ENCODE measurements around the gene PLEKHD1. TPM values are rescaled to one million over a fixed set of nuclear protein-coding genes. Genes with fewer than 3 reads are reported as not detected.
"Not testable (repeated sequence)": the region's sequence is repeated elsewhere in the genome, so short reads cannot be mapped to it uniquely, and the experiment has no call there.

The PLEKHD1 gene
- total RNA-seq, 1 donor from 2014 or later, result 0.05 TPM

DNA sequence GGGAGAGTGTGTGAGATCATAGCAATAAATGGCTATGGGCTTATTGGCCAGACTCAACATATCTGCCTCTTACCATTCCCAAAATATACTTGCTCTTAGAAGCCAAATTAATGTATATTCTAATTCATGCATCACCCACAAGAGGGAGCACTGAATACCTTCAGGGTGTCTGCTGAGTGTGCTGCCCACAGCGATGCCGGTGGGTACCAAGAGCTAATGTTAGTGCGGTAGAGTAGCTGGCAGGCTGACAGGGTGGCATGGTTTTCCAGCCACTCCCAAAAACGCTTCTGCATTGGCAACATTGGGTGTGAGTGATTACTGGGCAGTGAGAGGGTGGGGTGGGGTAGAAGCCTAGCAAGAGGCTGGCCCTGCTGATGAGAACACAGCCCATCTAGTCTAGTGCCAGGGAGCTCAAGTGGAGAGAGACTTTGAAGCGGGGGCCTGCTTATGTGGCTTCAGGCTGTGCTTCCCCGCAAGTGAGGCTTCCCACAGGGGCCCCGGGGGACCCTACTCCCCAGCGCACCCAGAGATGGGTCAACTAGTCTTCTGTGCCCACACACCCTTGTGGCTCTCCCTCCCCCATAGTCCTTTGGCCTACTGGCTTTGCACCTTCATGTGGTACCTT, 9.2 kb upstream of the PLEKHD1 start:
- no peak for FAIRE-seq

DNA sequence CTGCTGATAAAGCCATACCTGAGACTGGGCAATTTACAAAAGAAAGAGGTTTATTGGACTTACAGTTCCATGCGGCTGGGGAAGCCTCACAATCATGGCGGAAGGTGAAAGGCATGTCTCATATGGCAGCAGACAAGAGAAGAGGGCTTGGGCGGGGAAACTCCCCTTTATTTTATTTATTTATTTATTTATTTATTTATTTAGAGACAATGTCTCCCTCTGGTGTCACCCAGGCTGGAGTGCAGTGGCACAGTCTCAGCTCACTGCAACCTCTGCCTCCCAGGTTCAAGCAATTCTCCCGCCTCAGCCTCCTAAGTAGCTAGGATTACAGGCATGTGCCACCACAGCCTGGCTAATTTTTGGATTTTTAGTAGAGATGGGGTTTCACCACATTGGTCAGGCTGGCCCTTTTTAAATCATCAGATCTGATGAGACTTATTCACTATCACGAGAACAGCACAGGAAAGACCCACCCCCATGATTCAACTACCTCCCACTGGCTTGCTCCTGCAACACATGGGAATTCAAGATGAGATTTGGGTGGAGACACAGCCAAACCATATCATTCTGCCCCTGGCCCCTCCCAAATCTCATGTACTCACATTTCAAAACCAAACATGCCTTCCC, 7.6 kb upstream of the PLEKHD1 start:
- H3K36me3 Mint-ChIP-seq (ENCODE audit: low read depth, unreplicated experiment); H3K4me1 Mint-ChIP-seq (ENCODE audit: low read depth, unreplicated experiment); H3K9me3 ChIP-seq (ENCODE audit: insufficient read depth, low read depth, low read length); H3K4me3 Mint-ChIP-seq (ENCODE audit: unreplicated experiment); FAIRE-seq; H3K27ac Mint-ChIP-seq (ENCODE audit: unreplicated experiment); H3K27ac ChIP-seq (ENCODE audit: low read depth, low read length); H3K79me2 ChIP-seq (ENCODE audit: insufficient read depth, low read length); H2AFZ ChIP-seq (ENCODE audit: low read depth, low read length); H3K9me3 Mint-ChIP-seq (ENCODE audit: unreplicated experiment); H3K4me2 ChIP-seq (ENCODE audit: low read length); H3K36me3 ChIP-seq (ENCODE audit: insufficient read depth, low read length); H4K20me1 ChIP-seq (ENCODE audit: insufficient read depth, low read length); H3K9ac ChIP-seq (ENCODE audit: low read length); H3K4me1 ChIP-seq (ENCODE audit: insufficient read depth, low read length); H3K4me3 ChIP-seq (ENCODE audit: insufficient read depth, low read depth, low read length); DNase-seq (ENCODE audit: low read depth): not testable (repeated sequence)
- H3K27me3 Mint-ChIP-seq (ENCODE audit: low read depth, unreplicated experiment), result peaks cover 47% of the 10 kb centered on the region
- H3K27me3 ChIP-seq (ENCODE audit: insufficient read depth, low read length), result peaks cover 20% of the 10 kb centered on the region

More for the DNA sequence above, 9.2 kb upstream of the PLEKHD1 start:
- no peaks in the 10 kb centered on the region for H3K4me1 ChIP-seq (ENCODE audit: insufficient read depth, low read length)
- H3K36me3 Mint-ChIP-seq (ENCODE audit: low read depth, unreplicated experiment), result peaks cover 11% of the 10 kb centered on the region
- H3K4me3 ChIP-seq (ENCODE audit: insufficient read depth, low read depth, low read length), result no peak overlapping the region
- no peak overlapping the region for H3K9ac ChIP-seq (ENCODE audit: low read length)
- H3K4me2 ChIP-seq (ENCODE audit: low read length), result no peak overlapping the region
- no peaks in the 10 kb centered on the region for H3K36me3 ChIP-seq (ENCODE audit: insufficient read depth, low read length)
- no peaks in the 10 kb centered on the region for H3K79me2 ChIP-seq (ENCODE audit: insufficient read depth, low read length)
- H3K9me3 ChIP-seq (ENCODE audit: insufficient read depth, low read depth, low read length), result no peaks in the 10 kb centered on the region
- DNase-seq (ENCODE audit: low read depth), result no peak
- no peak overlapping the region for H3K4me3 Mint-ChIP-seq (ENCODE audit: unreplicated experiment)
- no peak overlapping the region for H3K27ac ChIP-seq (ENCODE audit: low read depth, low read length)
- peaks cover 14% of the 10 kb centered on the region for H3K27me3 ChIP-seq (ENCODE audit: insufficient read depth, low read length)
- H4K20me1 ChIP-seq (ENCODE audit: insufficient read depth, low read length), result no peaks in the 10 kb centered on the region
- no peak overlapping the region for H3K27ac Mint-ChIP-seq (ENCODE audit: unreplicated experiment)
- no peaks in the 10 kb centered on the region for H3K4me1 Mint-ChIP-seq (ENCODE audit: low read depth, unreplicated experiment)
- H3K27me3 Mint-ChIP-seq (ENCODE audit: low read depth, unreplicated experiment), result peaks cover 39% of the 10 kb centered on the region
- TF ChIP-seq, protein P1, sequence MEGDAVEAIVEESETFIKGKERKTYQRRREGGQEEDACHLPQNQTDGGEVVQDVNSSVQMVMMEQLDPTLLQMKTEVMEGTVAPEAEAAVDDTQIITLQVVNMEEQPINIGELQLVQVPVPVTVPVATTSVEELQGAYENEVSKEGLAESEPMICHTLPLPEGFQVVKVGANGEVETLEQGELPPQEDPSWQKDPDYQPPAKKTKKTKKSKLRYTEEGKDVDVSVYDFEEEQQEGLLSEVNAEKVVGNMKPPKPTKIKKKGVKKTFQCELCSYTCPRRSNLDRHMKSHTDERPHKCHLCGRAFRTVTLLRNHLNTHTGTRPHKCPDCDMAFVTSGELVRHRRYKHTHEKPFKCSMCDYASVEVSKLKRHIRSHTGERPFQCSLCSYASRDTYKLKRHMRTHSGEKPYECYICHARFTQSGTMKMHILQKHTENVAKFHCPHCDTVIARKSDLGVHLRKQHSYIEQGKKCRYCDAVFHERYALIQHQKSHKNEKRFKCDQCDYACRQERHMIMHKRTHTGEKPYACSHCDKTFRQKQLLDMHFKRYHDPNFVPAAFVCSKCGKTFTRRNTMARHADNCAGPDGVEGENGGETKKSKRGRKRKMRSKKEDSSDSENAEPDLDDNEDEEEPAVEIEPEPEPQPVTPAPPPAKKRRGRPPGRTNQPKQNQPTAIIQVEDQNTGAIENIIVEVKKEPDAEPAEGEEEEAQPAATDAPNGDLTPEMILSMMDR (IDR thresholded peaks at IDR 0.05; ENCODE audit: insufficient read depth, low read depth, low read length), result peak; percentile 47
- TF ChIP-seq EZH2 (IDR thresholded peaks at IDR 0.05; ENCODE audit: insufficient read depth, low read length), result no peak
- no peak overlapping the region for H2AFZ ChIP-seq (ENCODE audit: low read depth, low read length)
- peaks cover 9% of the 10 kb centered on the region for H3K9me3 Mint-ChIP-seq (ENCODE audit: unreplicated experiment)

DNA sequence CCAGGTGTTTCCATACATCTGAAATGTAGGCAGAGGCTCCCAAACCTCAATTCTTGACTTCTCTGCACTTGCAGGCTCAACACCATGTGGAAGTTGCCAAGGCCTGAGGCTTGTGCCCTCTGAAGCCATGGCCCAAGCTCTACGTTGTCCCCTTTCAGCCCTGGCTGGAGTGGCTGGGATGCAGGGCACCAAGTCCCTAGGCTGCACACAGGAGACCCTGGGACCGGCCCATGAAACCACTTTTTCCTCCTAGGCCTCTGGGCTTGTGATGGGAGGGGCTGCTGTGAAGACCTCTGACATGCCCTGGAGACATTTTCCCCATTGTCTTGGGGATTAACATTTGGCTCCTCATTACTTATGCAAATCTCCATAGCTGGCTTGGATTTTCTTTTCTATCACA, 6.5 kb upstream of the PLEKHD1 start:
- H3K27ac ChIP-seq (ENCODE audit: low read depth, low read length); H3K36me3 Mint-ChIP-seq (ENCODE audit: low read depth, unreplicated experiment); DNase-seq (ENCODE audit: low read depth); H3K9me3 ChIP-seq (ENCODE audit: insufficient read depth, low read depth, low read length); H3K4me1 Mint-ChIP-seq (ENCODE audit: low read depth, unreplicated experiment); H3K36me3 ChIP-seq (ENCODE audit: insufficient read depth, low read length); H4K20me1 ChIP-seq (ENCODE audit: insufficient read depth, low read length); H3K4me1 ChIP-seq (ENCODE audit: insufficient read depth, low read length); H3K27ac Mint-ChIP-seq (ENCODE audit: unreplicated experiment); FAIRE-seq; H3K9me3 Mint-ChIP-seq (ENCODE audit: unreplicated experiment); H3K4me3 Mint-ChIP-seq (ENCODE audit: unreplicated experiment); H3K4me2 ChIP-seq (ENCODE audit: low read length); H3K9ac ChIP-seq (ENCODE audit: low read length); H2AFZ ChIP-seq (ENCODE audit: low read depth, low read length); H3K4me3 ChIP-seq (ENCODE audit: insufficient read depth, low read depth, low read length); H3K79me2 ChIP-seq (ENCODE audit: insufficient read depth, low read length): not testable (repeated sequence)
- H3K27me3 Mint-ChIP-seq (ENCODE audit: low read depth, unreplicated experiment), result peaks cover 54% of the 10 kb centered on the region
- peaks cover 29% of the 10 kb centered on the region for H3K27me3 ChIP-seq (ENCODE audit: insufficient read depth, low read length)
